Limb (tissue), 2 donors: ENCODE measurements around the gene DOCK1.
A peak's percentile ranks its signal among the peaks of the same experiment; 100 is the strongest.
"Not testable (repeated sequence)": the region's sequence is repeated elsewhere in the genome, so short reads cannot be mapped to it uniquely, and the experiment has no call there.

Experiments used
- DNase-seq, 2 donors: peaks; one replicate each; pipeline ENCODE4 v3.0.0-alpha.2; 2016; ENCODE audit errors: extremely low spot score in 2 of 2

DOCK1 gene

DNA sequence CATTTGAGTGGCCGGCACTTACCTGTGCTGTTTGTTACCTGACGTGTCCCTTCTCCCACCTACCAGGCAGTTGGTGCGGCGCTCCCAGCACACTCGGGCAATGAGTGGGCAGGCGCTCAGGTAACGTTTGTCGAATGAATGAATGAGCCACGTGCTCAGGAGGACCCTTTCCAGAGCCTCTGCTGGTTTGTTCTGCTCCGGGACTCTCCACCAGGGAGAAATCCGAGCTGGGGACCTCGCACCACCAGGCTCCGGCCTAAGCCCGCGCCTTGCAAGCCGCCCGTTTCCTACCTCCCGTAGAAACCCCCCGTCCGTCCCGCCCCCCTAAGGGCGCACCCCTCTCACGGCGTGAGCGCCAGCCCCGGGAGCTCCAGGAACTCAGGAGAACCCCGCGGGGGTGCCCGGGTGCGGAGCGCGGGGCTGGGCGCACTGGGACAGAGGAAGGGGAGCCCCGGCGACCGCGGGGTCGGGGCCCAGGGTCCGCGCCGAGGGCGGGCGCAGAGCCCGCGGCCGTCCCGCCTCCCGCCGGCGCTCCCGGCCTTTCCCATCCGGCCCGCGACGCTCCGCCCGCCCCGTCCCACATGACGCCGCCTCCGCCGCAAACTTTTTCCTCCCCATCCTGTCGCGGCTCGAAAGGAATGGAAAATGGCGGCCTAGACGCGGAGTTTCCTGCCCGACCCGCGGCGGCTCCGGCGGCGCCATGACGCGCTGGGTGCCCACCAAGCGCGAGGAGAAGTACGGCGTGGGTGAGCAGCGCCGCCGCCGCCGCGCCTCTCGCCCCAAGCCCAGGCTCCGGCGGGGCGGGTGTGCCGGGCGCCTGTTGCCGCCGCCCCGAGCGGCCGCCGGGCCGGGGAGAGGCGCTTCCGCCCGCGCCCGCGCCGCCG lies at the start of gene DOCK1:
Gene DOCK1, plus strand, starts transcription at position 611 of the 884 bp plus-strand sequence. Its CDS starts 90 bp downstream, at position 701.
- peak; percentile 74 to 85 for DNase-seq

DNA sequence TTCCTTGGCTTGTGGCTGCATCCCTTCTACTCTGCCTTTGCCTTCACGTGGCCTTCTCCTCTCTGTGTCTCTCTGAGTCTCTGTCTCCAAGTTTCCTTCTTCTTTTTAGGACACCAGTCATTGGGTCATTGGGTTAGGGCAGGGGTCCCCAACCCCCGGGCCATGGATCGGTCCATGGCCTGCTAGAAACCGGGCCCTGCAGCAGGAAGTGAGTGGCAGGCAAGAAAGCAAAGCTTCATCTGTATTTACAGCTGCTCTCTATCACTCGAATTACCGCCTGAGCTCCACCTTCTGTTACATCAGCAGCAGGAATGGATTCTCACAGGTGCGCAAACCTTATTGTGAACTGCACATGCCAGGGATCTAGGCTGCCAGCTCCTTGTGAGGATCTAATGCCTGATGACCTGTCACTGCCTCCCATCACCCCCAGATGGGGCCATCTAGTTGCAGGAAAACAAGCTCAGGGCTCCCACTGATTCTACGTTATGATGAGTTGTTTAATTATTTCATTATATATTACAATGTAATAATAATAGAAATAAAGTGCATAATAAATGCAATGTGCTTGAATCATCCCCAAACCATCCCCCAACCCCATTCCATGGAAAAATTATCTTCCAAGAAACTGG lies 47.9 kb upstream of the DOCK1 start:
- DNase-seq: no peak

DNA sequence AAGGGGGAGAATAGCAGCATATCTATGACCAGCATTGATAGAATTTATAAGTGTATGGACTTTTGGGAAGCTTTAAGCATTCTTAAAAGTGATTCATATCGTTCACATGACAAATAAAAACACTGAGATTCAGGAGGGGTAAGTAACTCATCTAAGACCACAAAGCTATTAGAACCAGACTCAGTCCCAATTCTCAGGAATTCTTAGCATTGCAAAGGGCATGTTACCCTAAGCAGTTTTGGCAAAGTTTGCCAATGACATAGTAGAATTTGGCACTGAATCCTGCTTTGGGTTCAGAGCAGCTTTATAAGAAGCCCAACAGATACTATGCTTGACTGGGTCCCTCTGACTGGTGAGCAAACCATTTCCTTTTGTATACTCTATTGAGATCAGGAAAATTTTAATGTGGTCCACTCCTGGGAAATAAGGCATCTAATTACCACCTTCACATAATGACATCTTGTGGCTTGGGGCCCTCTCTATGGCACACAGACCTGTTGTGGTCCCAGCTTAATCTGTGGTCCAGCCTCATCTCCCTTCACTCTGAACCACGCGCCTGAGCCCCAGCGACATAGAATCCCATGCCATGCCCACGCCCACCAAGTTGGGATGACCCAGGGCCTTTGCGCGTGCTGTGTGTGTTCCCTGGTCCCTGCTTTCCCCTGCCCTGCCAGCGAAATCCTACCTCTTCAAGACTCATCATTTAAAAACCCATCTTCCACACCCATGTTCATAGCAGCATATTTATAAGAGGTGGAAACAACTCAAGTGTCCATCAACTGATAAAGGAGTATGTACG lies 37.5 kb upstream of the DOCK1 start:
- no peak for DNase-seq

DNA sequence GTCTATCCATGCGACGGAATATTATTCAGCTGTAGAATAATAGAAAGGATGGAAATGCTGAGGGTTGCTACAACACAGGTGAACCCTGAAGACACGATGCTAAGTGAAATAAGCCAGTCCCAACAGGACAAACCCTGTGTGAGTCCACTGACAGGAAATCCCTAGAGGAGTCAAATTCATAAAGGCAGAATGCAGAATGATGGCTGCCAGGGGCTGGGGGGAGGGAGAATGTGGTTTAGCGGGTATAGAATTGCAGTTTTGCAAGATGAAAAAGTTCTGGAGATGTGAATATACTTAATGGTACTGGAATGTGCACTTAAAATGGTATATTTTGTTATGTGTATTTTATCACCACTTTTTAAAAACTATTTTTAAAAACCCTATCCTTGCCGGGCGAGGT lies 36.9 kb upstream of the DOCK1 start:
- no peak for DNase-seq

DNA sequence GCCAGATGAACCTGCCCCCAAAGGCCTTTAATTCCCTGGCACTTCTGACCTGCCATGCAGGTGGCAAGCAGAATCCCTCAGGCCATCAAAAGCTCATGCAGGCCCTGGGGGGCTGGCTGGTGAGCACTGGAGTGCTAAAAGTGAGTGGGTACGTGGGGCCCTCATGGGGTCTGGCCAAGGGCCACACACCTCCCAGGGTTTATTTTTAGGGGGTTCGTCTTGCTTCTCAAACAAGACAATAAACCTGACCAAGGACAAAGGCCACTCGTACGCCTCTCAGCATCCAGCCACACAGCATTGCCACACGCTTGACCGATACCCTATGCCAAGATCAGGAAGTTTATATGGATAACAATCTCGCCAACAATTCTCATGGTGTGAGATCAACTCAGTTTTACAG lies 33.1 kb upstream of the DOCK1 start:
- DNase-seq: no peak

DNA sequence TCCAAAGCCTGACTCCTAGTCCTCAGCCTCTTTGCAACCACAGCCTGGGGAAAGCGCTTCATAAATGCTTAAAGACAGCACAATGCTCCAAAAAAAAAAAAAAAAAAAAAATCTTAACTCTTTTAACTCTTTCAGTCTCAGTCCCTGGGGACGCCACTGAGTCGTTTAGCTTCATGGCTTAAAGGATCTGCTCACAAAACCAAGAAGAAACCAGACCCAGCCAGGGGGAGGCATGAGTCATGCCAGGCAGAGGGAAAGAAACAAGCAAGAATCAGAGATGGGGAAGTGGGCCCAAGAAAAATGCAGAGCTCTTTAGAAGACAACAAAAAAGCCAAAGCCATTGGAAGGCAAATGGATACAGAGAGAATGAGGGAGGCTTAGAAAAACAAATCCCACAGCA lies 32.5 kb upstream of the DOCK1 start:
- DNase-seq: no peak

DNA sequence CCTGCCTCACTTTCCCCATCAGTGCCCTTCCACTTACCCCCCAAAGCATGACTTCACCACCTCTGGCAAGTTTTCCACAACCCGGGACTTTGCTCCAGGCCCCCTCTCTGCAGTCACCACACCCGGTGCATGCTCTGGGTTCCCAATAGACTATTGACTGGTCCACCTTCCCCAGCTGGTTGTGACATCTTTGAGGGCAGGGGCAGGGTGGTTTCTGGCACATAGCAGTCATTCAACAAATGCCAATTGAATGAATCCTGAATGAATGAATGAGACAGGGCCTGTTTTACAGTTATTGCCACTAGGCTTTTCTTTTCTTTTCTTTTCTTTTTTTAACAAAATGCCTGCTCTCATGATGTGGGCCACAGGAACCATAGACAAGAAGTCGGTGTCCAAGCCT lies 28.8 kb upstream of the DOCK1 start:
- DNase-seq: no peak

DNA sequence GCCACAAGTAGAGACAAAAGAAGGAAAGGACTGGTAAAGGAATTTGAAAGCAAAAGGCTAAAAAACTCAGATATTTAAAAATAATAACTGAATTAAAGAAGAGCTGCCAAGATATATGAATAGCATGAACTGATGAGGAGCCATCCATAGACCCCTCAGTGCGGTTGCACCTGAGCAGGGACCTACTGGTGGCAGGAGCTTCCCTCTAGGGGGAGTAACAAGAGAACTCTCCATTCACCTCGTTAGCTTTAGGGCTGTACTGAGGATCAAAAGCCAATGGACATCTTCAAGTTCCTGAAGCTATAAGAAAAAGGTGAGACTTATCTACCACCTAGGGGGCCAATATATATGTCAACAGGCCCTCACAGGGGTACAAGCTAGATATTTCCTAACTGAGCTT lies 27.8 kb upstream of the DOCK1 start:
- DNase-seq: no peak

DNA sequence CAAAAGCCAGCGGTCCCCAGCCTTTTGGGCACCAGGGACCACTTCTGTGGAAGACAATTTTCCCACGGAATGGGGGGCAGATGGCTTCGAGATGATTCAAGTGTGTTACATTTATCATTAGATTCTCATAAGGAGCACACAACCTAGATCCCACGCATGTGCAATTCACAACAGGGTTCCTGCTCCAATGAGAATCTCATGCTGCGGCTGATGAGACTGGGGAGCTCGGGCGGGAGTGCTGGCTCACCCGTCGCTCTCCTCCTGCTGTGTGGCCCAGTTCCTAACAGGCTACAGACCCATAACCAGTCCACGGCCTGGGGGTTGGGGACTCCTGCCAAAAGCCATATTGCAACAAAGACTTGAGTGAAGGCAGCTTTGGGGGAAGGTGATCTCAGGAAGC lies 26.6 kb upstream of the DOCK1 start:
- DNase-seq: no peak

DNA sequence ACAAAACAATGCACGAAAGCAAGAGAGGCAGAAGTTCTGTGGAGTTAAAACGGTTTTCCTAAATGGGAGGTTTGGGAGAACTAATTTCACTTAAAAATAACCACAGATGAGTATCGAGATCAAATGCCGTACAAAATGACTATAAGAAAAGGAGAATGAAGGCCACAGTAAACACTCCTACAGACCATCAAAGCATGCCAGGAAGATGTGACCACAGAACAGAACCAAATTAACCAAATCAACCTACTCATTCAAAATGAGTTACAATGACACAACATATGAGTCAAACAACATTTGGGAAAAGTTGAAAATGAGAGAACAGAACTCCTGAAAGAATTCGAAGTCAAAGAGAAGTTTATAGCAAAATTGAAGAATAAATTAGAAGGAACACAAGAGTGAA lies 24.3 kb upstream of the DOCK1 start:
- DNase-seq: no peak

DNA sequence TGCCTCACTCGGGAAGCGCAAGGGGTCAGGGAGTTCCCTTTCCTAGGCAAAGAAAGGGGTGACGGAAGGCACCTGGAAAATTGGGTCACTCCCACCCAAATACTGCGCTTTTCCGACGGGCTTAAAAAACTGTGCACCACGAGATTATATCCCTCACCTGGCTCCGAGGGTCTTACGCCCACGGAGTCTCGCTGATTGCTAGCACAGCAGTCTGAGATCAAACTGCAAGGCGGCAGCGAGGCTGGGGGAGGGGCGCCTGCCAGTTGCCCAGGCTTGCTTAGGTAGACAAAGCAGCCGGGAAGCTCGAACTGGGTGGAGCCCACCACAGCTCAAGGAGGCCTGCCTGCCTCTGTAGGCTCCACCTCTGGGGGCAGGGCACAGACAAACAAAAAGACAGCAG lies 23.2 kb upstream of the DOCK1 start:
- DNase-seq: not testable (repeated sequence)

DNA sequence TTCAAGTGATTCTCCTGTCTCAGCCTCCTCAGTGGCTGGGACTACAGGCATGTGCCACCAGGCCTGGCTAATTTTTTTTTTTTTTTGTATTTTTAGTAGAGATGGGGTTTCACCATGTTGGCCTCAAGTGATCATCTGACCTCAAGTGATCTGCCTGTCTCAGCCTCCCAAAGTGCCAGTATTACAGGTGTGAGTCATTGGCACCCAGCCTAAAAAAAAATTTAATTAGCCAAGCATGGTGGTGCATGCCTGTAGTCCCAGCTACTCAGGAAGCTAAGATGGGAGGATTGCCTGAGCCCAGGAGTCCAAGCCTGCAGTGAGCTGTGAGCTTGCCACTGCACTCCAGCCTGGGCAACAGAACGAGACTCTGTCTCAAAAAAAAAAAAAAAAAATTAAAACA lies 16.8 kb upstream of the DOCK1 start:
- DNase-seq: not testable (repeated sequence)

DNA sequence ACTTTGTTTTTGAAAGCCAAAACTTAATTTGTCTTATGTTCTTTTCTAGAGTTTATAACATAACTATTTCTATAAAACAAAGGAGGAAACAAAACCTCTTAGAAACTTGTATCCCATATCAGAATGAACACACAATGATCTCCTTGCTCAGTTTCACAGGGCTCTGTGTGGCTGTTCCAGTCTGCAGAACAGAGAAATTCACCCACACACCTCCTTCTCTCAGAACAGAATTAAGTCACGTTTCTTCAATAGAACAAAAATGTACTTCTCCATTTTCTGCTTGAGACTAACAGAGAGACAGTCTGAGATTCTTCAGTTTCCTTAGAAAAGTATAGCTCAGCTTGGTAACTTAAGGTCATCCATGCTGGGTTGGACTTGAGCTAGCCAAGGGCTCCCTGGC lies 15.8 kb upstream of the DOCK1 start:
- no peak for DNase-seq

DNA sequence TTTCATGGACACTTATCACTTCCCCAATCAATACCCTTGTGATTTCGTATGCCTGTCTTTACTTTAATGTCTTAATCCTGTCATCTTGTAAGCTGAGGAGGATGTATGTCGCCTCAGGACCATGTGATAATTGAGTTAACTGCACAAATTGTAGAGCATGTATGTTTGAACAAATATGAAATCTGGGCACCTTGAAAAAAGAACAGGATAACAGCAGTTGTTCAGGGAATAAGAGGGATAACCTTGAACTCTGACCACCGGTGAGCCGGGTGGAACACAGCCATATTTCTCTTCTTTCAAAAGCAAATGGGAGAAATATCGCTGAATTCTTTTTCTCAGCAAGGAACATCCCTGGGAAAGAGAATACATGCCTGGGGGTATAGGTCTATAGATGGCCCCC lies 14.4 kb upstream of the DOCK1 start:
- DNase-seq: not testable (repeated sequence)

DNA sequence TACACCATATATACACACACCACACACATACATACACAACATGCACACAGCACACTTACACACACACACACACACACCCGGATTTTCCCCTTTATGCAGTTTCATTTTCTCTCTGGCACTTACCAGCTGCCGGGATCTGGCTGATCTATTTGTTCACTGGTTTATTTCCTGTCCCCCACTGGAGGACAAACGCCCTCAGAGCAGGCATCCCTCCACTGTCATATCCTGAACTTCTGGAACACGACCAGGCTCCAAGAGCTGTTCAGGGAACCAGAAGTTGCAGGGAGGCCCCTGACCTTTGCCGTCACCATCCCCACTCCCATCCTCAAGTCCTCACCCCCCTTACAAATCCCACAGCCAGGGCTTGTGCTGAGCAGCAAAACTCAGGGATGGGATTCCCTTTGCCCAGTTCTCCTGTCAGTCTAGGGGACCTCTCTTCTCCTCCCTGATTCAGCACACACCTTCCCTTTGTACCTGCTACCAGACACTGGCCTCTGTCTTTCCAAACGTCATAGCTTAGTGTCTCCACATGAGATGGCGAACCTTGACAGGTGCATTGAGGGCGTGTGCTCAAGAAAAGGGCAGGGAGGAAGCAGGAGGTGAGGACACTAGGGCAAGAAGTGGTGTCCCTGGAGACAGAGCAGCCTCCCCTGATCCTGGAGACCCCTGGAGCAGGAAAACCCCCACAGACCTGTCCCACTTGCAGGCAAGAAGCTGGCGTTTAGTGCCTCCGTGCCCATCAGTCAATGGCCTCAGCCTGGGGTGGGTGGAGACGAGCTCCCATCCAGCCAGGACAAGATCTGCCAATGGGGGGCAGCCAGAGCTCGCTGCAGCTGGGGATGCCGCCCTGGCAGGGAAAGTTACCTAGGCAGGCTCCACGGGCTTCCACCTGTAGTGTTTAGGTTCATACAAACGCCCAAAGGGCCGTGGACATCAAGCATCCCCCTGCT lies 12.7 kb upstream of the DOCK1 start:
- DNase-seq: no peak

DNA sequence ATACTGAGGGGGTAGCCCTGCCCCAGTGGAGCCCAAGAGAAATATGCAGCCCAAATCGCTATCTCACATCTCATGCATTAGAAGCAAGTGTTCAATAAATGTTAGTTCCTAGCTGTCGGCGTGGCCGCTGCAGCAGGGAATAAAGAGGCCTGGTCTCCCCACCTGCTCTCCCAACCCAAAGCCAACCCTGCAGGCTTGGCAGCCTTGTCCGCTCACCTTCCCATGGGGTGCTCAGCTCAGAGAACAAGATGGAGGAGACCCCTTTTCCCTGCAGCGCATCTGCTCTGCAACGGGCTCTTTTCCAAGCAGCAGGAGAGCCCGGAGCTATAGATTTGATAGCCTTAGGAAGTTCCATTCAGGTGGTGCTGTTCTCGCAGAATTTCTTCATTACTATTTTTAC lies 12.0 kb upstream of the DOCK1 start:
- DNase-seq: no peak

DNA sequence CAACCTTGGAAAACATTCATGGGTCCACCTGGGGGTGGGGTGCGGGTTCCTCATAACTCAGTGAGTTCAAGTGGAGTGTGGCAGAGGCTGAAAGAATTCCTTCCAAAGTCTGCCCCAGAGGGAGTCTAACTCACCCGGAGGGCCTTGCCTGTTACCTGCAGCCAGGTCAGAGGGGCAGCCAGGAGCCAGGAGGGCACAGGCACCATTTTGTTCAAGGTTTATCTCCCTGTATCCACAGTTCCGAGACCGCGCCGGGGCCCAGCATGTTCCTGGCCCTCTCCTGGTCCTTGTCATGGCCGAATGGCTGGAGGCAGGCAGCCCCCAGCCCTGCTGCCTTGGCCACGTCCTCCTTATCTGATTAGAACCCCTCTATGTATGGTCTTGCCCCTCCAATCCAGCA lies 11.4 kb upstream of the DOCK1 start:
- DNase-seq: no peak

DNA sequence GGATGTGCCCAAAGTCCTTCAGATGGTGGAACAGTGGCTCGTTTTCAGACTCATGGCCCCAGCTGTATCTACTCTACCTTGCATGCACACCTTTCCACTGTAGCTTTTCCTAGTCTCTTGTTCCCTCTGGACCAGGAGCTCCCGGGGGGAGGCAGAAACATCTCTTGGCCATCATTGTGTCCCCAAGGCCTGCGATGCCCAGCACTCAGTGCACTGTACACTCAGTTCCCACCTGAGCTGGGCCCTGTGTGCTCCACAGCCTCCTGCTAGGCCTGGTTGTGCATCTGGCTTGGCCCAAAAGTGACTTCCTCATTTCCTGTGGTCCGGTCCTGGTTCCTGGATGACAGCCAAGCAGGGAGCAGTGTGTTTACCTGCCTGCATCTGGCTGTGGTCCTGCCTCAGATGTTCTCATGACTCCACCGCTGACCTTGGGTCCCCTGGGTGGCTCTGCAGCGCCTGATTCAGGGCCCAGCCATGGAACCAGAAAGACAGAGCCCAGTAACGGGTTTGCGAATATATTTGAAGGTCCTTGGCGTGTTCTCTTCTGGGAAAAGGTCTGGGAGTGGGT lies 9.9 kb upstream of the DOCK1 start:
- DNase-seq: no peak

DNA sequence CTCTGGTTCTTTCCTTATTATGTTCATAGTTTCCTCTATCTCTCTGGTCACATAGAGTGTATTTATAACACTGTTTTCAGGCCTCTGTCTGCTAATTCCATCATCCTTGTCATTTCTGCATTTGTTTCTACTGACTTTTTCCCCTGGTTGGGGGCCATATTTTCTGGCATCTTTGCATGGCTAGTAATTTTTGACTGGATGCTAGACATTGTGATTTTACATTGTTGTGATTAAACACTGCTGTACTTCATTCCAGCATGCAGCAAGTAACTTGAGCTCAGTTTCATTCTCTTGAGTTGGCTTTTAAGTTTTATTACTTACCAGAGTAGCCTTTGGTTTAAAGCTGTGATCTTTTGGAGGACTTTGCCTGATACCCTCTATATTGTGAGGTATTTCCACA lies 6.8 kb upstream of the DOCK1 start:
- DNase-seq: no peak

DNA sequence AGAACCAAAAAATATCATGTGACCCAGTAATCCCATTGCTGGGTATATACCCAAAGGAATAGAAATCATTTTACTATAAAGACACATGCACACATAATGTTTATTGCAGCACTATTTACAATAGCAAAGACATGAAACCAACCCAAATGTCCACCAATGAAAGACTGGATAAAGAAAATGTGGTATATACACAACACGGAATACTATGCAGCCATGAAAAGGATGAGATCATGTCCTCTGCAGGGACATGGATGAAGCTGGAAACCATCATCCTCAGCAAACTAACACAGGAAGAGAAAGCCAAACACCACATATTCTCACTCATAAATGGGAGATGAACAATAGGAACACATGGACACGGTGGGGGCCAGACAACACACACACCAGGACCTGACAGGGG lies 5.7 kb upstream of the DOCK1 start:
- DNase-seq: not testable (repeated sequence)

DNA sequence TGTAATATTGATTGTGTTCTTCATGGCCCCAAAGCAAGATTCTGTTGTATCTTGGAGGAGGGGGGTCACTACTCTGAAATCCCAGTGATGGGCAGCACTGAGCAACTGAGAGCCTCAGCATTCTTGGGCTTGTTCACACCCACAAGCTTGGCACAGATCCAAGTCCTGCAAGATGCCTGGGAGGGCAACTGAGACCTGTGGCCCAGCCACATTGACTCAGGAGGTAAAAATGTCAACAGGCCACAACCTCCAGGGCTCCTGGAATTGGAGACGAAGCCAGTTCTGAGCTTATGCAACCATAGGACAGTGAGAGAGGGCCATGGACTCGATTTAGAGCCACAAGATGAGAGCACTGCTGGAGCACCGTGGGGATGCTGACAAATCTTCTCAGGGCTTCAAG lies 3.1 kb upstream of the DOCK1 start:
- no peak for DNase-seq
